ENCODE results near the gene YWHAG.
A peak's percentile ranks its signal among the peaks of the same experiment; 100 is the strongest.

The YWHAG gene

DNA sequence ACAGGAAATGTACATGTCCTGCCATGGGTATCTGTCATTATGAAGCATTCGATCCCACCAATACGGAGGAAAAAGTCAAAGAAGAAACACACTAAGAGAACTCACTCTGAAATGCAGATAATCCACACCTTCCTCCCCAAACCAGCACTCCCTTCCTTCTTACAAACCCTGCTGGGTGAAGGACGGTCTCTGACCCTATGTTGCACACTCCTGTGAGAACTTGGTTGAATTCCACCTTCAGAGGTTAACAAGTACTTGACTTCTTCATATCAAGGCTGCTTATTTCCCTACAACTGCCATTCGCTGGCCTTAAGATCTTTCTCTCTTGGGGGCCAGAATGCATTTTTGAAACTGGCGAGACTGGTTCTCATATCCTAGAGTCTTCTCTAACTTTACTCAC, 16.6 kb downstream of the YWHAG start:
- no peak for TF ChIP-seq ZNF565 (CRISPR knock-in tag; conservative IDR thresholded peaks at IDR 0.05; ENCODE audit: low read depth)
- no peak for TF ChIP-seq GLIS3 (CRISPR knock-in tag; IDR thresholded peaks at IDR 0.05)
- no peak for TF ChIP-seq ZFP3 (CRISPR knock-in tag; IDR thresholded peaks at IDR 0.05)
- TF ChIP-seq, protein P1, sequence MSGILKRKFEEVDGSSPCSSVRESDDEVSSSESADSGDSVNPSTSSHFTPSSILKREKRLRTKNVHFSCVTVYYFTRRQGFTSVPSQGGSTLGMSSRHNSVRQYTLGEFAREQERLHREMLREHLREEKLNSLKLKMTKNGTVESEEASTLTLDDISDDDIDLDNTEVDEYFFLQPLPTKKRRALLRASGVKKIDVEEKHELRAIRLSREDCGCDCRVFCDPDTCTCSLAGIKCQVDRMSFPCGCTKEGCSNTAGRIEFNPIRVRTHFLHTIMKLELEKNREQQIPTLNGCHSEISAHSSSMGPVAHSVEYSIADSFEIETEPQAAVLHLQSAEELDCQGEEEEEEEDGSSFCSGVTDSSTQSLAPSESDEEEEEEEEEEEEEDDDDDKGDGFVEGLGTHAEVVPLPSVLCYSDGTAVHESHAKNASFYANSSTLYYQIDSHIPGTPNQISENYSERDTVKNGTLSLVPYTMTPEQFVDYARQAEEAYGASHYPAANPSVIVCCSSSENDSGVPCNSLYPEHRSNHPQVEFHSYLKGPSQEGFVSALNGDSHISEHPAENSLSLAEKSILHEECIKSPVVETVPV (CRISPR knock-in tag; IDR thresholded peaks at IDR 0.05): no peak
- TF ChIP-seq SNAI2 (CRISPR knock-in tag; IDR thresholded peaks at IDR 0.05): no peak
- no peak for TF ChIP-seq ESRRG (CRISPR knock-in tag; IDR thresholded peaks at IDR 0.05)
- TF ChIP-seq, protein P2, sequence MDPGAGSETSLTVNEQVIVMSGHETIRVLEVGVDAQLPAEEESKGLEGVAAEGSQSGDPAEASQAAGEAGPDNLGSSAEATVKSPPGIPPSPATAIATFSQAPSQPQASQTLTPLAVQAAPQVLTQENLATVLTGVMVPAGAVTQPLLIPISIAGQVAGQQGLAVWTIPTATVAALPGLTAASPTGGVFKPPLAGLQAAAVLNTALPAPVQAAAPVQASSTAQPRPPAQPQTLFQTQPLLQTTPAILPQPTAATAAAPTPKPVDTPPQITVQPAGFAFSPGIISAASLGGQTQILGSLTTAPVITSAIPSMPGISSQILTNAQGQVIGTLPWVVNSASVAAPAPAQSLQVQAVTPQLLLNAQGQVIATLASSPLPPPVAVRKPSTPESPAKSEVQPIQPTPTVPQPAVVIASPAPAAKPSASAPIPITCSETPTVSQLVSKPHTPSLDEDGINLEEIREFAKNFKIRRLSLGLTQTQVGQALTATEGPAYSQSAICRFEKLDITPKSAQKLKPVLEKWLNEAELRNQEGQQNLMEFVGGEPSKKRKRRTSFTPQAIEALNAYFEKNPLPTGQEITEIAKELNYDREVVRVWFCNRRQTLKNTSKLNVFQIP (CRISPR knock-in tag; IDR thresholded peaks at IDR 0.05; ENCODE audit: borderline replicate concordance, low read depth): no peak
- no peak for TF ChIP-seq RARB (CRISPR knock-in tag; IDR thresholded peaks at IDR 0.05)
- TF ChIP-seq CSDC2 (CRISPR knock-in tag; IDR thresholded peaks at IDR 0.05): no peak
- no peak for TF ChIP-seq TCF4 (CRISPR knock-in tag; IDR thresholded peaks at IDR 0.05; ENCODE audit: borderline replicate concordance)
- TF ChIP-seq ZFP30 (CRISPR knock-in tag; IDR thresholded peaks at IDR 0.05): no peak
- no peak for TF ChIP-seq ZNF8 (CRISPR knock-in tag; IDR thresholded peaks at IDR 0.05)
- TF ChIP-seq ZC3H10 (CRISPR knock-in tag; IDR thresholded peaks at IDR 0.05): no peak
- no peak for TF ChIP-seq PPARA (CRISPR knock-in tag; IDR thresholded peaks at IDR 0.05; ENCODE audit: borderline replicate concordance)
- TF ChIP-seq OSR1 (CRISPR knock-in tag; IDR thresholded peaks at IDR 0.05): no peak
- TF ChIP-seq ARNTL (CRISPR knock-in tag; IDR thresholded peaks at IDR 0.05; ENCODE audit: borderline replicate concordance, low read depth): no peak
- no peak for TF ChIP-seq BACH2 (CRISPR knock-in tag; IDR thresholded peaks at IDR 0.05; ENCODE audit: borderline replicate concordance)
- TF ChIP-seq, protein P3, sequence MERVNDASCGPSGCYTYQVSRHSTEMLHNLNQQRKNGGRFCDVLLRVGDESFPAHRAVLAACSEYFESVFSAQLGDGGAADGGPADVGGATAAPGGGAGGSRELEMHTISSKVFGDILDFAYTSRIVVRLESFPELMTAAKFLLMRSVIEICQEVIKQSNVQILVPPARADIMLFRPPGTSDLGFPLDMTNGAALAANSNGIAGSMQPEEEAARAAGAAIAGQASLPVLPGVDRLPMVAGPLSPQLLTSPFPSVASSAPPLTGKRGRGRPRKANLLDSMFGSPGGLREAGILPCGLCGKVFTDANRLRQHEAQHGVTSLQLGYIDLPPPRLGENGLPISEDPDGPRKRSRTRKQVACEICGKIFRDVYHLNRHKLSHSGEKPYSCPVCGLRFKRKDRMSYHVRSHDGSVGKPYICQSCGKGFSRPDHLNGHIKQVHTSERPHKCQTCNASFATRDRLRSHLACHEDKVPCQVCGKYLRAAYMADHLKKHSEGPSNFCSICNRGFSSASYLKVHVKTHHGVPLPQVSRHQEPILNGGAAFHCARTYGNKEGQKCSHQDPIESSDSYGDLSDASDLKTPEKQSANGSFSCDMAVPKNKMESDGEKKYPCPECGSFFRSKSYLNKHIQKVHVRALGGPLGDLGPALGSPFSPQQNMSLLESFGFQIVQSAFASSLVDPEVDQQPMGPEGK (CRISPR knock-in tag; IDR thresholded peaks at IDR 0.05; ENCODE audit: borderline replicate concordance): no peak
- no peak for TF ChIP-seq ZNF70 (CRISPR knock-in tag; IDR thresholded peaks at IDR 0.05)
- TF ChIP-seq, protein P4, sequence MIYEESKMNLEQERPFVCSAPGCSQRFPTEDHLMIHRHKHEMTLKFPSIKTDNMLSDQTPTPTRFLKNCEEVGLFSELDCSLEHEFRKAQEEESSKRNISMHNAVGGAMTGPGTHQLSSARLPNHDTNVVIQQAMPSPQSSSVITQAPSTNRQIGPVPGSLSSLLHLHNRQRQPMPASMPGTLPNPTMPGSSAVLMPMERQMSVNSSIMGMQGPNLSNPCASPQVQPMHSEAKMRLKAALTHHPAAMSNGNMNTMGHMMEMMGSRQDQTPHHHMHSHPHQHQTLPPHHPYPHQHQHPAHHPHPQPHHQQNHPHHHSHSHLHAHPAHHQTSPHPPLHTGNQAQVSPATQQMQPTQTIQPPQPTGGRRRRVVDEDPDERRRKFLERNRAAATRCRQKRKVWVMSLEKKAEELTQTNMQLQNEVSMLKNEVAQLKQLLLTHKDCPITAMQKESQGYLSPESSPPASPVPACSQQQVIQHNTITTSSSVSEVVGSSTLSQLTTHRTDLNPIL (CRISPR knock-in tag; IDR thresholded peaks at IDR 0.05; ENCODE audit: low read depth): no peak

DNA sequence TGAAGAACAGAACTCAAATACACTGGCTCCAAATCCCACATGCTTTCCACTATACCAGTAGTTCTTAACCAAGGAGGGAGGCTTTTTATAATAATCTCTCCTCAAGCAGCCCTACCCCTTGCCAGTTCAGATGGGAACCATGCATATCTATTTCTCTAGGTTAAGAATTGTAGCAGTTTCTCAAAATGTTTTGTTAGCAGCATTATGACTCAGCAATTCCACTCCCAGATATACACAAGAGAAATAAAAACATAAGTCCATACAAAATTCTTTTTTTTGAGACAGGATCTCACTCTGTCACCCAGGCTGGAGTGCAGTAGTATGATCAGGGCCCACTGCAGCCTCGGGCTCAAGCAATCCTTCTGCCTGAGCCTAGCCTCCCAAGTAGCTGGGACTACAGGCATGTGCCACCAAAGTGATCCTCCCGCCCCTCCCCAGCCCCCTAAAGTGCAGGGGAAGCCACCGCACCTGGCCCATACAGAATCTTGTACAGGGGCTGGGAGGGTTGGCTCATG, 18.1 kb downstream of the YWHAG start:
- TF ChIP-seq, protein P1 (CRISPR knock-in tag; IDR thresholded peaks at IDR 0.05): no peak
- no peak for TF ChIP-seq ESRRG (CRISPR knock-in tag; IDR thresholded peaks at IDR 0.05)
- TF ChIP-seq ZFP30 (CRISPR knock-in tag; IDR thresholded peaks at IDR 0.05): no peak
- ATAC-seq: peak; percentile 52

More for the DNA sequence above, 16.6 kb downstream of the YWHAG start:
- no peak for ATAC-seq

DNA sequence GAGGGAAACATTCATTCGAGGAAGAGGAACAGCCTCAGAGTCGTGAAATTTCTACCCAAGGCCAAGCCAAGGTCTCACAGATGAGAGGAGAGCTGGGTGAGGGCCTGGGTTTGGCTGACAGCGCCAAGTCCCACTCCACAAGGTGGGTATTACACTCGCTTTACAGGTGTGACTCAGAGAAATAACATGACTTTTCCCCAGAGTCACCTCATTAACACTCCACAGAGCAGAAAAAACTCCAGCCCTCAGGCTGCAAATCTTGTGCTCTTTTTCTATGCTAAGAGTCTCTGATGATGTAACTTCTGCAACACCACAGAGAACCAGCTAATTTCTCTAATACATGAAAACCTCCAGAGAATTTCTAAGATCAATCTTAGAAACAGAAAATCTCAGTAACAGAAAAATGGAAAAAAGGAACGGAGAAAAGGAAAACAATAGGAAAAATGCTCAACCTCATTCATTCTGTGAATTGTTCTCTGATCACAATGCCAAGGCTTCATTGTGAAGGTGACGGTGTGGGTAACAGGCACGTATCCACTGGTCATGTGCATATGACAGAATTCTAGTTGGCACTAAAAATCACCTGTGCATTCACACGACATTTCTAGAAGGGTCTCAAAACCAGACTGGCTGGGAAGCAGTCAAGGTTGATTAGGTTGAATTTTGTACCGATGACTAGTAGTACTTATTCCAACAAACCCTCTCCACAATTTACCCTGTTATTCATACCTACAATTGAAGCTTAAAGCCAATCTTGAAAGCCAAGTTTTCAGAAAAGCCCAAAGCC, 20.3 kb downstream of the YWHAG start:
- ATAC-seq: no peak
- TF ChIP-seq ARNTL (CRISPR knock-in tag; IDR thresholded peaks at IDR 0.05; ENCODE audit: borderline replicate concordance, low read depth) (no peak), ZNF70 (CRISPR knock-in tag; IDR thresholded peaks at IDR 0.05) (no peak)

DNA sequence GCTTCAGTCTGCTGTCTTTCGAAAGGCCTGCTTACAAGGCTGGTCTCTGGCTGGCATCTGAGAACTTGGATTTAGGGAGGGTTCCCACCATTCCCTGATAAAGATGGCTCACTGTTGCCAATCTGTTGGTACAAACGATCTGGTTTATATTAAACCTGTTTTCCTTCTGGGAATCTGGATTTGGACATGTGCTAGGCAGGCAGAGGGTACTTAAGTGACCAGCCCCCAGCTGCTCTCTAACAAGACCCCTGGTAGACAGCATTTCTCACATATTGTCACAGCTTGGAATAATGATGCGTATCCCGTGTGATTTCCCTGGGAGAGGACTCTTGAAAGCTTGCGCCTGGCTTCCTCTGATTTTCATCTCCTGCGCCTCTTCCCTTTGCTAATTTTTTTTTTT, 21.6 kb downstream of the YWHAG start:
- ATAC-seq: no peak
- TF ChIP-seq, protein P2 (CRISPR knock-in tag; IDR thresholded peaks at IDR 0.05; ENCODE audit: borderline replicate concordance, low read depth): no peak
- TF ChIP-seq, protein P3 (CRISPR knock-in tag; IDR thresholded peaks at IDR 0.05; ENCODE audit: borderline replicate concordance): no peak
- TF ChIP-seq CSDC2 (CRISPR knock-in tag; IDR thresholded peaks at IDR 0.05) (no peak), RARB (CRISPR knock-in tag; IDR thresholded peaks at IDR 0.05) (no peak), ZC3H10 (CRISPR knock-in tag; IDR thresholded peaks at IDR 0.05) (no peak), ISL1 (CRISPR knock-in tag; IDR thresholded peaks at IDR 0.05) (no peak), SNAI2 (CRISPR knock-in tag; IDR thresholded peaks at IDR 0.05) (no peak), TOX (CRISPR knock-in tag; IDR thresholded peaks at IDR 0.05; ENCODE audit: borderline replicate concordance) (no peak), ZNF8 (CRISPR knock-in tag; IDR thresholded peaks at IDR 0.05) (no peak)
- TF ChIP-seq, protein P4 (CRISPR knock-in tag; IDR thresholded peaks at IDR 0.05; ENCODE audit: low read depth): no peak

Measured in SK-N-SH treated with all-trans-retinoic acid at 6 μM for 48 hours (cell line).